Ammon's horn (tissue), 1 donor: ENCODE measurements around the gene PRXL2C.

Experiments used
- DNase-seq: peaks from one replicate; pipeline ENCODE4 v3.0.0-alpha.2; 2016; ENCODE audit warnings: low spot score

The PRXL2C gene

GRCh38 chr9:96612105-96612965, 42.8 kb downstream of the PRXL2C start:
- DNase-seq, result peak; percentile 97

- no peak for DNase-seq
Measured at GRCh38 chr9:96611302-96611701, 43.8 kb downstream of the PRXL2C start.

DNA sequence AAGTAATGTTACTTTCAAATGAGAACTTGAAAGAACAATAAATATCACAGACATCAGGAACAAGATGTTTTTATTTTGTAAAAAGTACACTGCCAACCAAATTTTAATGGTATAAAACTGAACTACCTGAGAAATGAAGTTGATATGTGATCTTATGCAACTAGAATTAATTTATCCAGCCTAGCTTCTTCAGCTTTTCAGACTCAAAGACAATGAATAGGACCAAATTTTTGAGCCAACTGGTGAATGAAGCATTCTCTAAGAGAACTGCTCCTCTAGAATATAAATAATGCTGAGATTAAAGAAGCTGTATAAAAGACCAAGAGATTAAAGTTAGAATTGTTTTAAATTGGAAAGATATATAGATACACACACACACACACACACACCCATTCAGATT, 45.4 kb downstream of the PRXL2C start:
- DNase-seq, result no peak

DNA sequence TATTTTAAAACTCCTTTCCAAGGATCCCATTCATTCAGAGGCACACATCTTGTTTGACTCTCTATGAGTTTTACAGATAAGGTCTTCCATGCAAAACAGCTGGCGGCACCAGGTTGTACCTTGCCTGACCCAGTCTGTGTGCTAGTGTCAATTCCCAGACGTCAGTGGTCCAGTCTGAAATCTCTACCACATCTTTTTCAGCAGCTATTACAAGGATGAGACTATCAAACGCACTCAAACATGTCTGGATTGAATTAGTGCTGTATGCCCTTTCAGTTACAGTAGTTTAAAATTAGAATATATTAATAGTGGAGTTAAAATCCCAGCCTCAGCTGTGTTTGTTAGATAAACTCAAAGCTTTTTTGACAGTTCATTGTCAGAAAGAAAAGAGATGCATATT, 47.1 kb downstream of the PRXL2C start:
- DNase-seq, result no peak

GRCh38 chr9:96605328-96605727, 49.8 kb downstream of the PRXL2C start:
- DNase-seq, result no peak

DNA sequence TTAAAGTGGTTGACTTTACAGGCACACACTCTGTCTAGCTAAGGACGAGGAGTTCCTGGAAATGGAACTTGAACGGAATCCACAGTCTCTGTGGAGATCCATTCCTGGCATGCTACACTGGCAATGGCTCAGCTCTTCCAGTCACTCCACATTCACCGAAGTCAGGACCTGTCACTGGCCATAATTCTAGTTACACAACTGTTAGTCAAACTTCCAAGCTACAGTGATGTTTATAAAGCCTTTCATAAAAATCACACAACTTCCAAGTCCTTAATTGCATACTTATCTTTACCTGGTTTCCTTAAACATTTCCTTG, 51.2 kb downstream of the PRXL2C start:
- DNase-seq, result peak; percentile 32

DNA sequence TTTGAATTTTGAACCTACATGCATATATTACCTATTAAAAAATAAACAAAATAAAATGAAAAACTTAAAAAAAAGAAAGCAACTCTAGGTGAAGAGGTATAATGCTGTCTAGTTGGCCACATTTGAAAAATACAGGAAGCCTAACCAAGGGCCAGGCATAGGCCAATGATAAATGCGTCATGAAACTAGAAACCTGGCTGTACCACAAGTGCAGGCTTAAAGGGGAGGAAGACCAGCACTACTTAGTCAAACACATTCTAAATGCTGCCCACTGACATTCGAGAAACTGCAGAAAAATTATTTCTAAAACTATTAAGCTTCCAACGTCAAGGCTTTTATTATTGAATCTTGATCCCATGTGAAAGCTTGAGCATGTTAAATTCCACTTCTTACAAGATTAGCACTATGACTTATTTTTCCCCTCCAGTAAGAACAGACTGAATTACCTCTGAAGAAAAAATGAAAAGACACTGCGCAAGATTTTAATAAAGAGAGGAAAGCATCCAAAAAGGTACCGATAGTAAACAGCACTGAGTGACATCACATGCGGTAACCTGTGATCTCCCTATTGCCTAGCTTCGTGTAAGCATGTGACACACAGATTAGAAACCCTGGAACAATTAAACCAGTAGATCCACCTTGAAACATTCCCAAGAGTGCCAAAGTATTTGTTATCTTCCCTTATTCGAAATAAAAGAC, 51.7 kb downstream of the PRXL2C start:
- DNase-seq, result no peak

DNA sequence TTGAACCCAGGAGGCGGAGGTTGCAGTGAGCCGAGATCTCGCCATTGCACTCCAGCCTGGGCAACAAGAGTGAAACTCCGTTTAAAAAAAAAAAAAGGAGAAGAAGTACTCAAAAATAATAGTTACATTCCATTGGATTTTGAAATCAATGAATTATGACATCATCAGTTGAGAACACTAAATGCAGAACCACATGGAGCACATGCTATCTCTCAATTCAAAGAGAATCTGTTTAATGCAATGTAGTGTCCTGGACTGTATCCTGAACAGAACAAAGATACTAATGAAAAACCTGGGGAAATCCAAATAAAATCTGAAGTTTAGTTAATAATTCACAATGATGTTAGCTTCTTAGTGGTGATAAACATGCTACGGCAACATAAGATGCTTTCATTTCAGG, 55.8 kb downstream of the PRXL2C start:
- no peak for DNase-seq

DNA sequence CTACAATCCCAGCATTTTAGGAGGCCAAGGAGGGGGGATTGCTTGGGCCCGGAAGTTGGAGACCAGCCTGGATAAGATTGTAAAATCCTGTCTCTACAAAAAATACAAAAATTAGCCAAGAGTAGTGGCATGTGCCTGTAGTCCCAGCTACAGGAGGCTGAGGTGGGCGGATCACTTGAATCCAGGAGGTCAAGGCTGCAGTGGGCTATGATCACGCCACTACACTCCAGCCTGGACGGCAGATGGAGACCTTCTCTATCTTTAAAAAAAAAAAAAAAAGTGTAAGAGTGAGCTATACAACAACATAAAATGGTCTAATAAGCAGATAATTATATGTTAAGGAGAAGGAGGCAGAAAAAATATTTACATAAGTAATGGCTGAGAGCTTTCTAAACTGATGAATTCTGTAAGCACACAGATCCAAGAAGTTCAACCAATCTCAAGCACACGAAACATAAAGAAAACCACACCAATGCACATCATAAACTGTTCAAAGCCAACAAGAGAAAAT, 58.5 kb downstream of the PRXL2C start:
- DNase-seq, result no peak
